Activated CD4-positive, alpha-beta T cell treated with anti-CD3 and anti-CD28 coated beads for 24 hours (primary cell): ENCODE data around the gene SIDT1.
"Not testable (repeated sequence)": the region's sequence is repeated elsewhere in the genome, so short reads cannot be mapped to it uniquely, and the experiment has no call there.

Experiments
- DNase-seq, 2 donors: peaks; one replicate each; pipeline ENCODE4 v3.0.0-alpha.2; 2020; ENCODE audit warnings: low read depth in 2 of 2

The SIDT1 gene

GRCh38 chr3:113634782-113635474, 102.6 kb downstream of the SIDT1 start:
- no peak for DNase-seq

GRCh38 chr3:113636034-113636433, 103.7 kb downstream of the SIDT1 start:
- DNase-seq, result not testable (repeated sequence)

GRCh38 chr3:113637756-113638155, 105.4 kb downstream of the SIDT1 start:
- no peak for DNase-seq

GRCh38 chr3:113638910-113639309, 106.6 kb downstream of the SIDT1 start:
- no peak for DNase-seq

- no peak for DNase-seq
Measured at GRCh38 chr3:113643583-113643982, 111.2 kb downstream of the SIDT1 start.

GRCh38 chr3:113648524-113648923, 116.2 kb downstream of the SIDT1 start:
- no peak for DNase-seq

GRCh38 chr3:113649174-113649845, 117.0 kb downstream of the SIDT1 start:
- no peak for DNase-seq

- no peak for DNase-seq
Measured at GRCh38 chr3:113654310-113654709, 122.0 kb downstream of the SIDT1 start.

GRCh38 chr3:113654851-113655250, 122.5 kb downstream of the SIDT1 start:
- no peak for DNase-seq

- no peak for DNase-seq
Measured at GRCh38 chr3:113658107-113658506, 125.8 kb downstream of the SIDT1 start.

- DNase-seq, result no peak
Measured at GRCh38 chr3:113659101-113659541, 126.8 kb downstream of the SIDT1 start.

- DNase-seq, result no peak
Measured at GRCh38 chr3:113659996-113660395, 127.6 kb downstream of the SIDT1 start.

GRCh38 chr3:113660458-113660857, 128.1 kb downstream of the SIDT1 start:
- no peak for DNase-seq

GRCh38 chr3:113660896-113661295, 128.5 kb downstream of the SIDT1 start:
- DNase-seq, result no peak

GRCh38 chr3:113662824-113663223, 130.5 kb downstream of the SIDT1 start:
- DNase-seq, result no peak

GRCh38 chr3:113663324-113663750, 131.0 kb downstream of the SIDT1 start:
- DNase-seq, result no peak

GRCh38 chr3:113663761-113664160, 131.4 kb downstream of the SIDT1 start:
- DNase-seq, result no peak

GRCh38 chr3:113664523-113665094, 132.3 kb downstream of the SIDT1 start:
- no peak for DNase-seq

- DNase-seq, result no peak
Measured at GRCh38 chr3:113668015-113668414, 135.7 kb downstream of the SIDT1 start.

GRCh38 chr3:113673593-113673992, 141.2 kb downstream of the SIDT1 start:
- no peak for DNase-seq

- DNase-seq, result no peak
Measured at GRCh38 chr3:113676261-113676660, 143.9 kb downstream of the SIDT1 start.

- no peak for DNase-seq
Measured at GRCh38 chr3:113677737-113678136, 145.4 kb downstream of the SIDT1 start.

- DNase-seq, result no peak
Measured at GRCh38 chr3:113678773-113679172, 146.4 kb downstream of the SIDT1 start.
